ENCODE results near the gene ZNF501. TPM values are rescaled to one million over a fixed set of nuclear protein-coding genes. Genes with fewer than 3 reads are reported as not detected.
A peak's percentile ranks its signal among the peaks of the same experiment; 100 is the strongest.

ZNF501 gene
- total RNA-seq, 1 donor from 2014 or later = not detected

GRCh38 chr3:44712455-44713075 lies 16.9 kb upstream of the ZNF501 start, which contains the start of gene ZNF502:
TSS of gene ZNF502 (plus strand) at chr3:44712660. CDS start at chr3:44720262, 7,602 bp downstream.
- DNase-seq (ENCODE audit: low spot score in 2 of 2) = peak; percentile 21 to 90
- peak within 1 kb of the TSS; percentile 65 to 67 for H3K27ac ChIP-seq
- H3K4me3 ChIP-seq = peak within 1 kb of the TSS; percentile 63 to 87
- peaks cover 0 to 7% of the 10 kb centered on the region in 2 donors for H3K36me3 ChIP-seq
- H3K27me3 ChIP-seq = no peaks in the 10 kb centered on the region
- intact Hi-C loops (cut with DNase I) = loop anchor here (1.0 to 5.0 kb wide), 2 partner anchors 17 to 50 kb away; partner anchors contain the start of genes KIAA1143, KIF15 and ZNF501
- no peaks in the 10 kb centered on the region for H3K4me1 ChIP-seq
- H3K9me3 ChIP-seq = peaks cover 29 to 36% of the 10 kb centered on the region in 2 donors
- TF ChIP-seq CTCF (IDR thresholded peaks at IDR 0.05) = peak in 2 of 3 experiments; percentile 22 to 32

- Histone ChIP-seq H3K27ac (no peak overlapping the region), H3K36me3 (peaks cover 35 to 55% of the 10 kb centered on the region in 2 donors), H3K4me3 (peak overlapping the region in 1 of 2 donors; percentile 4), H3K4me1 (no peaks in the 10 kb centered on the region), H3K27me3 (no peaks in the 10 kb centered on the region), H3K9me3 (peaks cover 85 to 99% of the 10 kb centered on the region in 2 donors)
- TF ChIP-seq CTCF (IDR thresholded peaks at IDR 0.05) = no peak
- intact Hi-C loops (cut with DNase I) = no loop called here
- DNase-seq (ENCODE audit: low spot score in 2 of 2) = no peak
Measured at GRCh38 chr3:44721231-44722102, 8.0 kb upstream of the ZNF501 start.

- H3K36me3 ChIP-seq = peaks cover 35 to 52% of the 10 kb centered on the region in 2 donors
- H3K4me3 ChIP-seq = no peak overlapping the region
- intact Hi-C loops (cut with DNase I) = no loop called here
- no peak for DNase-seq (ENCODE audit: low spot score in 2 of 2)
- TF ChIP-seq CTCF (IDR thresholded peaks at IDR 0.05) = no peak
- no peaks in the 10 kb centered on the region for H3K27me3 ChIP-seq
- H3K4me1 ChIP-seq = no peaks in the 10 kb centered on the region
- H3K9me3 ChIP-seq = peaks cover 86 to 99% of the 10 kb centered on the region in 2 donors
- no peak overlapping the region for H3K27ac ChIP-seq
Measured at GRCh38 chr3:44722103-44722401, 7.4 kb upstream of the ZNF501 start.

- peaks cover 69 to 89% of the 10 kb centered on the region in 2 donors for H3K9me3 ChIP-seq
Measured at GRCh38 chr3:44734646-44735168, 5.3 kb downstream of the ZNF501 start.

More at GRCh38 chr3:44734646-44735168, 5.3 kb downstream of the ZNF501 start:
- Histone ChIP-seq H3K27ac (no peak overlapping the region), H3K36me3 (peaks cover 25 to 43% of the 10 kb centered on the region in 2 donors), H3K4me3 (no peak overlapping the region), H3K4me1 (no peaks in the 10 kb centered on the region), H3K27me3 (no peaks in the 10 kb centered on the region)
- no peak for DNase-seq (ENCODE audit: low spot score in 2 of 2)
- intact Hi-C loops (cut with DNase I) = loop anchor here (10.0 kb wide), 1 partner anchor 110 kb away; the partner anchor contains the start of gene ZNF197
- TF ChIP-seq CTCF (IDR thresholded peaks at IDR 0.05) = no peak

All from ascending aorta (tissue), 2 donors.